HCT116 (cell line): Measurements from ENCODE around the gene FAHD1. TPM values are rescaled to one million over a fixed set of nuclear protein-coding genes. Genes with fewer than 3 reads are reported as not detected.

Experiments used
- ATAC-seq: fragments of 200-7000 bp; cut with Tn5 transposase; 2 replicates; pipeline ENCODE4 v1.9.1; 2020; ENCODE audit warnings: mild to moderate bottlenecking, moderate library complexity
- BruUV-seq: library from RNA; stranded (reverse); fragments of 400-500 nt; replicated peaks from 2 replicates; lab custom pipeline; 2021; lab: Mats Ljungman, UMichigan
- CTCF ChIA-PET: fragments of 300-600 bp; sonication (Branson Sonifier 250); formaldehyde crosslinking; loops from one replicate; lab custom pipeline; 2021; ENCODE audit warnings: antibody characterized with exemption; lab: Charles Lee
- POLR2A ChIA-PET: fragments of 300-600, 350-600 bp; sonication (Branson Sonifier 250); formaldehyde crosslinking; loops from one replicate; lab custom pipeline; 2021; ENCODE audit warnings: antibody characterized with exemption; lab: Charles Lee
- RAD21 ChIA-PET, 2 experiments: fragments of 300-600 bp; sonication (Branson Sonifier 250); formaldehyde crosslinking; loops; one replicate each; lab custom pipeline; 2023; ENCODE audit warnings: low total read pairs in 2 of 2; ENCODE audit not compliant: uncharacterized antibody in 2 of 2, unreplicated experiment in 2 of 2, low non-redundant PET in 1 of 2; lab: Charles Lee
- DNase-seq: peaks from one replicate; pipeline ENCODE4 v3.0.0-alpha.2; 2010; ENCODE audit warnings: low read depth, low spot score
- H2AFZ ChIP-seq: fragments of 200-600 bp; shearing (Covaris generic), sonication (generic); 2 replicates; pipeline ENCODE4 v1.6.1; 2017; ENCODE audit warnings: low read depth, mixed run types, mixed read lengths, antibody characterized with exemption, low read length; ENCODE audit not compliant: poor library complexity, severe bottlenecking
- H3K27ac ChIP-seq: 2 replicates; pipeline ENCODE4 v1.5.1; 2012; ENCODE audit warnings: low read depth, low read length
- H3K27me3 ChIP-seq: fragments of 200-600 bp; sonication (generic); 2 replicates; pipeline ENCODE4 v1.6.1; 2016; ENCODE audit warnings: mixed run types, low read length, mixed read lengths; ENCODE audit not compliant: insufficient read depth
- H3K36me3 ChIP-seq, 2 experiments: fragments of 200-500 bp in 1 of 2; fragments of 200-600 bp in 1 of 2; sonication (Bioruptor generic) in 1 of 2; sonication (generic) in 1 of 2; 2 replicates each; pipeline versions ENCODE4 v1.5.1 to v1.6.1; 2014 to 2016; ENCODE audit warnings: low read length in 2 of 2, inconsistent platforms in 1 of 2, mixed read lengths in 1 of 2, mixed run types in 1 of 2; ENCODE audit not compliant: insufficient read depth in 2 of 2, control insufficient read depth in 1 of 2
- H3K4me1 ChIP-seq, 2 experiments: fragments of 200-600 bp in 1 of 2; sonication (generic) in 1 of 2; 2 replicates each; pipeline versions ENCODE4 v1.5.1 to v1.6.1; 2012 to 2017; ENCODE audit warnings: low read length in 2 of 2, inconsistent platforms in 1 of 2, mild to moderate bottlenecking in 1 of 2, mixed read lengths in 1 of 2, mixed run types in 1 of 2, moderate library complexity in 1 of 2; ENCODE audit not compliant: insufficient read depth in 2 of 2, control insufficient read depth in 1 of 2
- H3K4me2 ChIP-seq: fragments of 200-600 bp; sonication (generic); 2 replicates; pipeline ENCODE4 v1.6.1; 2017; ENCODE audit warnings: mixed run types, low read length, mixed read lengths
- H3K4me3 ChIP-seq, 2 experiments: fragments of 200-600 bp in 1 of 2; sonication (generic) in 1 of 2; replicated peaks in 1 of 2; 2 replicates each; pipeline ENCODE4 v1.5.1; 2011 to 2016; ENCODE audit warnings: low read length in 2 of 2, control low read depth in 1 of 2, low read depth in 1 of 2, mild to moderate bottlenecking in 1 of 2, mixed read lengths in 1 of 2, mixed run types in 1 of 2
- H3K79me2 ChIP-seq: fragments of 200-600 bp; sonication (generic); 2 replicates; pipeline ENCODE4 v1.6.1; 2017; ENCODE audit warnings: mild to moderate bottlenecking, mixed run types, low read length, moderate library complexity, mixed read lengths; ENCODE audit not compliant: insufficient read depth
- H3K9ac ChIP-seq: fragments of 200-600 bp; sonication (generic); 2 replicates; pipeline ENCODE4 v1.6.1; 2016; ENCODE audit warnings: low read length, mixed read lengths
- H3K9me2 ChIP-seq: fragments of 200-600 bp; sonication (generic), shearing (Covaris generic); 2 replicates; pipeline ENCODE4 v1.6.1; 2017; ENCODE audit warnings: mixed run types, mild to moderate bottlenecking, moderate library complexity; ENCODE audit not compliant: insufficient read depth
- H3K9me3 ChIP-seq, 2 experiments: fragments of 200-500 bp in 1 of 2; fragments of 200-600 bp in 1 of 2; sonication (Bioruptor generic) in 1 of 2; sonication (generic) in 1 of 2; 2 replicates each; pipeline ENCODE4 v1.6.1; 2014 to 2017; ENCODE audit warnings: low read length in 2 of 2, mixed read lengths in 2 of 2, inconsistent platforms in 1 of 2, low read depth in 1 of 2, mild to moderate bottlenecking in 1 of 2, mixed run types in 1 of 2, moderate library complexity in 1 of 2; ENCODE audit not compliant: control insufficient read depth in 1 of 2, insufficient read depth in 1 of 2
- H4K20me1 ChIP-seq: fragments of 200-600 bp; sonication (generic), shearing (Covaris generic); 2 replicates; pipeline ENCODE4 v1.6.1; 2017; ENCODE audit warnings: mixed run types, mild to moderate bottlenecking, moderate library complexity; ENCODE audit not compliant: insufficient read depth
- CBX3 ChIP-seq: IDR thresholded peaks from 2 replicates; pipeline ENCODE4 v1.6.1; 2012; ENCODE audit warnings: low read depth
- CEBPB ChIP-seq: IDR thresholded peaks from 2 replicates; pipeline ENCODE4 v1.6.1; 2012; ENCODE audit warnings: low read depth
- ELF1 ChIP-seq: IDR thresholded peaks from 2 replicates; pipeline ENCODE4 v1.6.1; 2012; ENCODE audit warnings: low read depth, borderline replicate concordance
- EZH2 ChIP-seq: fragments of 200-600 bp; sonication (generic); IDR thresholded peaks from 2 replicates; pipeline ENCODE4 v1.6.1; 2017; ENCODE audit warnings: antibody characterized with exemption, mixed run types
- EZH2phosphoT487 ChIP-seq: fragments of 200-600 bp; IDR thresholded peaks from 2 replicates; pipeline ENCODE4 v1.6.1; 2018; ENCODE audit warnings: antibody characterized with exemption, borderline replicate concordance
- POLR2A ChIP-seq: IDR thresholded peaks from 2 replicates; pipeline ENCODE4 v1.7.0; 2011; ENCODE audit warnings: borderline replicate concordance; ENCODE audit not compliant: insufficient read depth, insufficient read length; ENCODE audit errors: extremely low read depth
- RAD21 ChIP-seq: IDR thresholded peaks from 2 replicates; pipeline ENCODE4 v1.6.1; 2012; ENCODE audit warnings: low read depth, mild to moderate bottlenecking
- SP1 ChIP-seq: IDR thresholded peaks from 2 replicates; pipeline ENCODE4 v1.6.1; 2012; ENCODE audit warnings: low read depth
- SRF ChIP-seq: IDR thresholded peaks from 2 replicates; pipeline ENCODE4 v1.6.1; 2012; ENCODE audit warnings: low read depth
- TCF7L2 ChIP-seq: IDR thresholded peaks from 2 replicates; pipeline ENCODE4 v1.7.0; 2011; ENCODE audit warnings: borderline replicate concordance, inconsistent platforms; ENCODE audit not compliant: insufficient read depth, insufficient read length; ENCODE audit errors: extremely low read depth
- YY1 ChIP-seq: IDR thresholded peaks from 2 replicates; pipeline ENCODE4 v1.6.1; 2011; ENCODE audit warnings: low read length, low read depth, moderate library complexity, mild to moderate bottlenecking; ENCODE audit not compliant: insufficient replicate concordance; ENCODE audit errors: extremely low read depth
- ZFX ChIP-seq: fragments of 450-650 bp; IDR thresholded peaks from 2 replicates; pipeline ENCODE4 v1.6.1; 2017
- intact Hi-C: fragments of 100-400 bp; cut with micrococcal nuclease; formaldehyde crosslinking; loops from 2 replicates; pipeline ENCODE4 v1.10.0; 2022
- total RNA-seq: library from RNA; stranded (reverse); gene quantifications from one replicate; pipeline ENCODE4 v1.2.1, GENCODE V29; 2021; ENCODE audit not compliant: unreplicated experiment
- TF ChIP-seq, protein P1 (sequence below): IDR thresholded peaks from 2 replicates; pipeline ENCODE4 v1.6.1; 2012
- TF ChIP-seq, protein P2 (sequence below): IDR thresholded peaks from 2 replicates; pipeline ENCODE4 v1.6.1; 2012
- TF ChIP-seq, protein P3 (sequence below): IDR thresholded peaks from 2 replicates; pipeline ENCODE4 v1.6.1; 2012; ENCODE audit warnings: low read depth
- TF ChIP-seq, protein P4 (sequence below): IDR thresholded peaks from 2 replicates; pipeline ENCODE4 v1.6.1; 2011; ENCODE audit warnings: mild to moderate bottlenecking, low read length, moderate library complexity; ENCODE audit not compliant: insufficient replicate concordance; ENCODE audit errors: extremely low read depth

Gene FAHD1
- total RNA-seq, 1 experiment from 2014 or later, result 25.8 TPM

DNA sequence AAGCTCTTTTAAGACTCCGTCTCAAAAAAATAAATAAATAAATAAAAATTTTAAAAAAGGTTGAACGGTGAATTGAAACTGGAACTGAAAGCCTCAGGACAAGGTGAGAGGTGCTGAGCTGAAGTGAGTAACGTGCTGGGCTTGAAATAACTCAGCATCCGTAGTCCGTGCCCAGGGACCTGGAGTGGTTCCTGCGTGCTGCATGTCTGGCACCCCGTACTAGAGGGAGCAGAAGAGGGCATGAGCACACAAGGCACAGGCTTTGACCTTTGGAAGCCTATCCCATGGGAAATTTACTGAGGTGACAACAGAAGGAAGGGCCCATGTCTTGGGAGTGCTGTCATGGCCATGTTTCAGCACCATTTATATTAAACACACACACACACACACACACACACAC is 49.5 kb downstream of the FAHD1 start (continued):
- TF ChIP-seq YY1 (no peak), EZH2 (no peak), RAD21 (no peak)
- TF ChIP-seq, protein P1, sequence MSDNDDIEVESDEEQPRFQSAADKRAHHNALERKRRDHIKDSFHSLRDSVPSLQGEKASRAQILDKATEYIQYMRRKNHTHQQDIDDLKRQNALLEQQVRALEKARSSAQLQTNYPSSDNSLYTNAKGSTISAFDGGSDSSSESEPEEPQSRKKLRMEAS, result no peak

DNA sequence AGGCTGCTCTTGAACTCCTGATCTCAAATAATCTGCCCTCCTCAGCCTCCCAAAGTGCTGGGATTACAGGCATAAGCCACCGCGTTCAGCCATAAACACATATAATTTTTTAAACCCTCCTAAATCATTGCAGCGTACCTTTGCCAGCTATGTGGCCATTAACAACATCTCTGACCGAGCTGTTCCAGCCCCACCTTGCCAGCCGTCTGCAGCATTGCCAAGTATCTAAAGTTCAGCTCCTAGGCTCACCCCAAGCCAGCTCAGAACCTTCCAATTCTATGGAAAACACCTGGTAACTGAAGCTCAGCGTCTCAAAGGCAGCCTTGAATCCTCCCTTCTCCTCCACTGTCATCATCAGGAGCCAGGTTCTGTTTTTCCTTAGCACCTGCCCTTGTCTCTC is 50.1 kb downstream of the FAHD1 start:
- ChIA-PET RAD21 (no interaction called here), CTCF (no interaction called here)
- Histone ChIP-seq H4K20me1 (no peaks in the 10 kb centered on the region), H3K4me2 (no peak overlapping the region), H2AFZ (no peak overlapping the region), H3K4me3 (no peak overlapping the region)
- TF ChIP-seq SP1 (no peak), ZFX (no peak), SRF (no peak), POLR2A (no peak), RAD21 (no peak), TCF7L2 (no peak), ELF1 (no peak), CEBPB (no peak), CBX3 (no peak), EZH2phosphoT487 (no peak)
- TF ChIP-seq, protein P2, sequence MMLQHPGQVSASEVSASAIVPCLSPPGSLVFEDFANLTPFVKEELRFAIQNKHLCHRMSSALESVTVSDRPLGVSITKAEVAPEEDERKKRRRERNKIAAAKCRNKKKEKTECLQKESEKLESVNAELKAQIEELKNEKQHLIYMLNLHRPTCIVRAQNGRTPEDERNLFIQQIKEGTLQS, result no peak
- TF ChIP-seq, protein P3, sequence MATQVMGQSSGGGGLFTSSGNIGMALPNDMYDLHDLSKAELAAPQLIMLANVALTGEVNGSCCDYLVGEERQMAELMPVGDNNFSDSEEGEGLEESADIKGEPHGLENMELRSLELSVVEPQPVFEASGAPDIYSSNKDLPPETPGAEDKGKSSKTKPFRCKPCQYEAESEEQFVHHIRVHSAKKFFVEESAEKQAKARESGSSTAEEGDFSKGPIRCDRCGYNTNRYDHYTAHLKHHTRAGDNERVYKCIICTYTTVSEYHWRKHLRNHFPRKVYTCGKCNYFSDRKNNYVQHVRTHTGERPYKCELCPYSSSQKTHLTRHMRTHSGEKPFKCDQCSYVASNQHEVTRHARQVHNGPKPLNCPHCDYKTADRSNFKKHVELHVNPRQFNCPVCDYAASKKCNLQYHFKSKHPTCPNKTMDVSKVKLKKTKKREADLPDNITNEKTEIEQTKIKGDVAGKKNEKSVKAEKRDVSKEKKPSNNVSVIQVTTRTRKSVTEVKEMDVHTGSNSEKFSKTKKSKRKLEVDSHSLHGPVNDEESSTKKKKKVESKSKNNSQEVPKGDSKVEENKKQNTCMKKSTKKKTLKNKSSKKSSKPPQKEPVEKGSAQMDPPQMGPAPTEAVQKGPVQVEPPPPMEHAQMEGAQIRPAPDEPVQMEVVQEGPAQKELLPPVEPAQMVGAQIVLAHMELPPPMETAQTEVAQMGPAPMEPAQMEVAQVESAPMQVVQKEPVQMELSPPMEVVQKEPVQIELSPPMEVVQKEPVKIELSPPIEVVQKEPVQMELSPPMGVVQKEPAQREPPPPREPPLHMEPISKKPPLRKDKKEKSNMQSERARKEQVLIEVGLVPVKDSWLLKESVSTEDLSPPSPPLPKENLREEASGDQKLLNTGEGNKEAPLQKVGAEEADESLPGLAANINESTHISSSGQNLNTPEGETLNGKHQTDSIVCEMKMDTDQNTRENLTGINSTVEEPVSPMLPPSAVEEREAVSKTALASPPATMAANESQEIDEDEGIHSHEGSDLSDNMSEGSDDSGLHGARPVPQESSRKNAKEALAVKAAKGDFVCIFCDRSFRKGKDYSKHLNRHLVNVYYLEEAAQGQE, result no peak
- TF ChIP-seq, protein P4, sequence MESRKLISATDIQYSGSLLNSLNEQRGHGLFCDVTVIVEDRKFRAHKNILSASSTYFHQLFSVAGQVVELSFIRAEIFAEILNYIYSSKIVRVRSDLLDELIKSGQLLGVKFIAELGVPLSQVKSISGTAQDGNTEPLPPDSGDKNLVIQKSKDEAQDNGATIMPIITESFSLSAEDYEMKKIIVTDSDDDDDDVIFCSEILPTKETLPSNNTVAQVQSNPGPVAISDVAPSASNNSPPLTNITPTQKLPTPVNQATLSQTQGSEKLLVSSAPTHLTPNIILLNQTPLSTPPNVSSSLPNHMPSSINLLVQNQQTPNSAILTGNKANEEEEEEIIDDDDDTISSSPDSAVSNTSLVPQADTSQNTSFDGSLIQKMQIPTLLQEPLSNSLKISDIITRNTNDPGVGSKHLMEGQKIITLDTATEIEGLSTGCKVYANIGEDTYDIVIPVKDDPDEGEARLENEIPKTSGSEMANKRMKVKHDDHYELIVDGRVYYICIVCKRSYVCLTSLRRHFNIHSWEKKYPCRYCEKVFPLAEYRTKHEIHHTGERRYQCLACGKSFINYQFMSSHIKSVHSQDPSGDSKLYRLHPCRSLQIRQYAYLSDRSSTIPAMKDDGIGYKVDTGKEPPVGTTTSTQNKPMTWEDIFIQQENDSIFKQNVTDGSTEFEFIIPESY, result no peak
- TF ChIP-seq, protein P1, result no peak
- TF ChIP-seq, all 23 proteins: peak for 0
- H3K36me3 ChIP-seq, result no peaks in the 10 kb centered on the region
- DNase-seq (no peak), ATAC-seq (no peak)
- H3K9ac ChIP-seq, result no peak overlapping the region
- POLR2A ChIA-PET, result no interaction called here
- no TSS peak for BruUV-seq
- peaks cover 4 to 6% of the 10 kb centered on the region in 2 experiments; a peak in 3 of 4 replicates for H3K4me1 ChIP-seq
- H3K79me2 ChIP-seq, result no peaks in the 10 kb centered on the region
- H3K27me3 ChIP-seq, result no peaks in the 10 kb centered on the region
- intact Hi-C loops, result no loop called here
- no peaks in the 10 kb centered on the region for H3K9me3 ChIP-seq
- no peak overlapping the region for H3K27ac ChIP-seq
- H3K9me2 ChIP-seq, result no peaks in the 10 kb centered on the region
